Stimulated activated CD4-positive, alpha-beta T cell treated with anti-CD3 and anti-CD28 coated beads, Interleukin-2, amount 100 ng/mL, for 48 hours (primary cell): Measurements from ENCODE around the gene KCNJ6.

Experiments
- DNase-seq, 2 donors: peaks; one replicate each; pipeline ENCODE4 v3.0.0-alpha.2; 2020

Gene KCNJ6

DNA sequence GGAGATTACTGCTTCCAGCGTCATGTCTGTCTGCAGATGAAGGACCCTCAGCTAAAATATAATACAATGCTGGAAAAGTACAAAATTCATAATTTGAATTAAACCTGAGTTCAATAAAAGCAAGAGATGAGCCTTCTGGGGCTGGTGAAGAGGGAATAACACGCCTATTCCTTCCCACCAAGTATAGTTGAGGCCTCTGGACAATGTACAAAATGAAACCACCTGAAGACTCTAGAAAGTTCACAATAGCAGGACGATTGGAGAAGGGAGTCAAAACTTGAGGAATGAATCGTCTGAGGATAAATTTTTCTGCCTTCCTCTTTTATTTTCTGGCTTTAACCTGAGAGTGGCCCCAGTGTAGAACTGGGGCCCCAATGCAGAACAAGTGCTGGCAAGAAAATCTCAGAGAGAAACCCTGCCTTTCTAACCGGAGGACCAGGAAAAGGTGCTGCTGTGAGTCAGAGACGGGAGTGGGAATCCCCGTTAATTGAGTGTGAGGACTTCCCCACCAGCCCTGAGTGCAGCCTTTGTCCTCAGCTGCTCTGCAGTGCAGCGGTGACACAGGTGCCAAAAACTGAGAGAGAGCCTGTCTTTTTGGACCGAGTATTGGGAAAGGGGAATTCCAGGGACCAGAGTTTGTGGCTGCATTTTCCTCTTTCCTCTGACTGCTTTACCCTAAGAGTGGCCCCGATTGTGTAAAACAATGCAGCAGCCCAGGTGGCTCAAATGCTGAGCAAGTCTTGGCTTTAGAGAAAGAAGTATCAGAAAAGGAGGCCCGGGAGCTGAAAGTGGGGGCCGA, 284.7 kb downstream of the KCNJ6 start:
- DNase-seq, result no peak

DNA sequence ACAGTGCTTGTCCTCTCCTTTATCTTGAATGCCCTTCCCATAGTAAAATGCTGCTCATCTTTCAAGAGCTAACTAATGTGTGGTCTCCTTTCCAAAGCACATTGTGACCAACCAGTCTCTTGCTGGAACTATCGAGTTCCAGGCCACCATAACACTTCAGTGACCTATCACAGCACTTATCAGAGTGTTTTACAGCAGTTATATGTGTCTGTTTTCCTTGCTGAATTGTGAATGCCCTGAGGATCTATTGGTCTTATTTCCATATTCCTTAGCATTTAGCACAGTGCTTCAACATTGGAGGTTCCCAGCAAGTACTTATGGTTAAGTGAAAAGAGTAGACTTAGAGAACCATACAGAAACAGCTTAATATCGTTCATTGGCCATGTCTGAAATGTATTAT, 285.4 kb downstream of the KCNJ6 start:
- DNase-seq, result no peak

DNA sequence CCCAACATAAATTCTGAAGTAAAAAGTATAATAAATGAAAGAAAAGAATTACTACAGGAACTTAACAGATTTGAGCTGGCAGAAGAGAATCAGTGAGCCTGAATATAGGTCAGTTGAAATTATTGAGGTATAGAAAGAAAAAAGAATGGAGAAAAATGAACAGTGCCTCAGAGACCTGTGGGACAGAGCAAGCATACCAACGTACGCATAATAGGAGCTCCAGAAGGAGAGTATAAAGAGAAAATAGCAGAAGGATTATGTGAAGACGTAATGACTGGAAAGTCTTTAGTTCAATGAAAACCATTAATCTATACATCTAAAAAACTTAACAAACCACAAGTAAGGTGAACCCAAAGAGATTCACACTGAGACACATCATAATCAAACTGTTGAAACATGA, 287.9 kb downstream of the KCNJ6 start:
- DNase-seq, result no peak

DNA sequence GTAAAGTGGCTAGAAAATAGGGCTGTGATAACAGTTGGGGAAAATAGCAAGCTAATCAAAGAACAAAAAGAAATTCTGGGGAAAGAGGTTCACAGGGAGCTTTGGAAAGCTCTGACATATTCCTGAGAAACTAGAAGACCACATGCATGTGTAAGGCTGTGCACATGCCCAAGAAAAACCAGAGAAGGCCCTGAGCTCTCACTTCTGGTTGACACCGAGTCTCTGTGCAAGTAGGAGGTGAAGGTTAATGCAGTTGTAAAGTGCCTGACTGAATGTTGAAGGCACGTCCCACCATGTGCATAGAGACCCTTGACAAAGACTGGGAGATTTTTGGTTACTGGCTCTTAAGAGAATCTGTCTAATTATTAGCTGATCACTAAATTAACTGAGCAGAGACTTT, 288.7 kb downstream of the KCNJ6 start:
- DNase-seq, result no peak

DNA sequence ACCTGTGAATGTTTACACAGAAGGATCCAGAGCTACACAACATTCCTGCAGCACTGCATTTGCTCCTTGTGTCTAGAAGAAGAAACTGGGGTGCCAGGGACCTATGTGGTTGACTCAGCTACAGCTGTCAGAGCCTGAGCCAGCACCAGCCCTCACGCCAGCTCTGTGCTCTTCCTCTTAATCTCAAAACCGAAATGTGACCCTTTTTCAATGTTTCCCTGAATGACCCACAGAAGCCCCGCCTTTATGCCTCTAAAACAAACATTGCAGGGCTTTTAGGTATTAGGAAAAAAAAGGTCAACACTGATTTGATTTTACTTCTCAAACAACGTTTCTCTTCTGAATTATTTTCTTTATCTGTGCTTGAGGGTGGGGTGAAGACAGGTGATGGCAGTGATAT, 289.2 kb downstream of the KCNJ6 start:
- DNase-seq, result no peak

DNA sequence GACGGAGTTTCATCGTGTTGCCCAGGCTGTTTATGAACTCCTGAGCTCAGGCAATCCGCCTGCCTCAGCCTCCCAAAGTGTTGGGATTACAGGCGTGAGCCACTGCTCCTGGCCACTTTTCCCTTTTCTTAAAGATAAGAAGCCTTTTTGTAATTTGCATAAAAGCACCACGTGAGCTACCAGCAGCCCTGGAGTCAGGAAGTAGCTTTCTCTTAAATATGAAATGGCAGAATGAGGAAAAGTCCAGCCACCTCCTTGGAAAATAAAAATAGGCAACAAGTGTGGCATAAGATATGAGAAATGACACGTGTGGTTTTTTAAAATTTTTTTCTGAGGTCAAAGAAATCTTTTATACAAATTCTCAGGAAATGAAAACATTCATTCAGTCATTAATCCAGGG, 289.9 kb downstream of the KCNJ6 start:
- no peak for DNase-seq

DNA sequence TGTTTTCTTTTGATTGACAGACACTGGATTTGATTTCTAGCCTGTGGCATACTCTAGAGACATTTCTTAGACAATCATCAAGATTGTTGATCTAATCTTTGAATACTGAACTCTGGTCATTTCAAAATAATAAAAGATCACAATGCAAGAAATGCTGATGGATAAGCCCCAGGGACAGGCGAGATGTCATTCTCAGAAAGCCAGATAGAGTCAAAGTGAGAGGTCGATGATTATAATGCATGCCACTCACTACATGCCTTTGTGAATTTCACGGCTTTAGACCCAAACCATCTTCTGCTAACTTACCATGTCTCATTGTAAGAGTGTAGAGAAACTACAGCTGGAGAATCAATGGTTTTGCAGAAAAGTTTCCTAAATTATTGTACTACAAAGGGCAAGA, 292.6 kb downstream of the KCNJ6 start:
- no peak for DNase-seq

DNA sequence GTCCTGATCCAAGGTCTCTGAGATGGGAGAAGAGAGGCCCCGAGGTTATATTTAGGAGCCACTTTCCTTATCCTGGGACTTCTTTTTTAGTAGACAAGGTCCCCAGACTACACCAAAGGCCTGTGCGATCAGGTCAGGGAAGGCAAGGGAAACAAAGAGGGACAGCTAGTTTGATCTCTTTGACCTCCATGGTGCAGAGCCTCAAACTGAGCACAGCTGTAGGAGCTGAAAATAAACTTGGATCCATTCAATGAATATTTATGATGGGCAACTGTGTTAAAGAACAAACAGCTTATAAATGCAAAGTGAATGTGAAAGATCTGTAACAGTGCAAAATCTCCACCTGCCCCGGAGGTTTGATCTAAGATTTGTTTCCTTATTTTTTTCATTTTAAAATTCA, 293.1 kb downstream of the KCNJ6 start:
- no peak for DNase-seq

DNA sequence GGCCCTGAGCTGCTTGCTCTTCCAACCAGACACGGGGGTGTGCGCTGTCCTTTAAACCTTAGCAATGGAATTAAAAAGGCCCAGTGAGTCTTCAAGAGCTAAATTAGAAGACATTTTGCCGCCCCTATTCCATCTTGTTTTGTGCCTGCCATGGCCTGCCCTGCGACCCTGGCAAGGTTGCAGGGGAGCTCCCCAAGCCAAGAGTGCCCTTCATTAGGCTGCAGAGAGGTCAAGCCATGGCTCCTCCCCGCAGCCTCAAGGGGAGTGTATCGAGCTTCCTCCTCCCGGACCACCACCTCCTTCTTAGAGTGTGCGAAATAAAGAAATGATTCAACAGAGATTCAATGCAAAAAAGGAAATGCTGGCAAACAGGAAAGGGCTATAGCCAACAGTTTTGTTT, 293.5 kb downstream of the KCNJ6 start:
- DNase-seq, result no peak

DNA sequence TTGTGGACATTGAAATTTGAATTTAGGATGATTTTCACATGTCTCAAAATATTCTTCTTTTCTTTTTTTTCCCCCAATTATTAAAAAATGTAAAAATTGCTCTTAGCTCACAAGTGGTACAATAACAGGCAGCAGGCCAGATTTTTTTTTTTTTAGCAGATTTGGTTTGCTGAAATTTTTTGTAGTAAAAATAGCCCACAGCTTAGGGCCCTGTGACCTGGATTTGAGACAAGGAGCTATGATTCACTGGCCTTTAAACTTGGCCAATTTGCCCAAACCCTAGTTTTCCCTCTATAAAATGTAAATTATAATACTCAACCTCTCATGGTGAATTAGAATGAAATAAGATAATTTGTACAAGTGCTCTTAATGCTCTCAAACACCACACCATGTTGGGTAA, 295.9 kb downstream of the KCNJ6 start:
- no peak for DNase-seq

DNA sequence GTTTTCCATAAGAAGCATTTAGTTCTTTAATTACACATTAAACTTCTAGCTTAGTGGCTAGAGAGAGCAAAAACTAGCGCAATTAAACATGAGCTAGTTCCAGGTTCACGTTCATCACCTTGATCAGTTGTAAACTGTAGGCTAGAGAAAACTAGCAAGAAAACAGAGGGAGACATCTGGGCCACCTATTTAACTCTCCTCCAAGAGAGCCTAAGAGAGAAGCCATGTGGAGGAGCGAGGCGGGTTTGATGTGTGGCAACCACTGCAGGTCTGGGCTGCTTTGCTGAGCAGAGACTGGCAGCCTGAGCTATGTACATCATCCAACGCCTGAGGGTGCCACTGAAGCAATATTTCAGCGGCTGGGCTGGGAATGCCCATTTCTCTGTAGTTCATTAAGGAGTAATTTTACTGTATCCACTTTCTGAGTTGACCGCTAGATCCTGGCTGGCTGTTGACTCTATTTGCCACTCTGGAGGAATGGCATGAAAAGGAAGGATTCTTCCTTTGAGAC, 296.7 kb downstream of the KCNJ6 start:
- DNase-seq, result no peak

DNA sequence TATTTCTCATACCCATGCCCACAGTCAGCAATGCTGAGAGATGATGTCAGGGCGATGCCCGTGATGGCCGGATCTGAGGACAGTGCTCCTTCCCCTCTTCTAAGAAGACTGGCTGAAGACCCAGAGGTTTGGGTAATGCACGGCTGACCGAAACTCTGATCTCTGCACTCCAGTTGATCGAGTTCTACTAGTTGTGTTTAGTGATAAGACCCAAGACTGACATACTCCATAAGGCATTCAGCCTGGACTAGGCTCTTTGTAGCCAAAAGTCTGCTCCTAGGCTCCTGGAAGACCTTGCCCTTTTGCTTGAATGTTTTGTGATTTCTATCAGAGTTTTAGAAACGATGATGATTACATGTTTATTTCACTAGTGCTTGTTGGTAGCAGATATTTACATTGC, 298.2 kb downstream of the KCNJ6 start:
- DNase-seq, result no peak

DNA sequence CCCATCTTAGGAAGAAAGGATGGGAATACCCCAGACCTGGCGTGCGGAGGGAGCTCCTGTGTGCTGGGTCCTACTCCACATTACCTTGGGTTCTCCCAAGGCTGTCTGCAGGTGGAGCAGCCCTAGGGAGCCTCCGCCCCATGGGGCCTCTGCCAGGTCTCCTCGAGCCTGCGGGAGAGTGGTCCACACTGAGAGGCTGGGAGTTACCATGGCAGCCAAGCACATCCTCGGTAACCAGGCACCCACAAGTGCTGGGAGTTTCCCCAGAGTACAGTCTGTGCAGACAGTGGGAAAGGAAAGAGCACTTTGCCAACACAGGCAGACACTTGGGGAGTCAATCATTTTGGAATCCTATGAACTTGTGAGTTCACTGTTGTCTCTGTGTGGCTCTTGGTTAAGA, 300.3 kb downstream of the KCNJ6 start:
- no peak for DNase-seq

DNA sequence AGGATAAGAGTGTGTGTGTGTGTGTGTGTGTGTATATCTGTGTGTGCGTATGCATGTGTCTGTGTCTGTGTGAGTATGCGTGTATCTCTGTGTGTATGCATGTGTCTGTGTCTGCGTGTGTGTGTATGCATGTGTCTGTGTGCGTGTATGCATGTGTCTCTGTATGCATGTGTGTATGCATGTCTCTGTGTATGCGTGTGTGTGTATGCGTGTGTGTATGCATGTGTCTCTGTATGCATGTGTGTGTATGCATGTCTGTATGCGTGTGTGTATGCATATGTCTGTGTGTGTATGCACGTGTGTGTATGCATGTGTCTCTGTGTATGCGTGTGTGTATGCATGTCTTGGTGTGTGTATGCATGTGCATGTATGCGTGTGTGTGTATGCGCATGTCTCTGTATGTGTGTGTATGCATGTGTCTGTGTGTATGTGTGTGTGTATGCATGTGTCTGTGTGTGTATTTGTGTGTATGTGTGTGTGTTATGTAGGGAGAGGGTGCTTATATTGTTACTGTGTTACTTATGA, 301.8 kb downstream of the KCNJ6 start:
- DNase-seq, result no peak

DNA sequence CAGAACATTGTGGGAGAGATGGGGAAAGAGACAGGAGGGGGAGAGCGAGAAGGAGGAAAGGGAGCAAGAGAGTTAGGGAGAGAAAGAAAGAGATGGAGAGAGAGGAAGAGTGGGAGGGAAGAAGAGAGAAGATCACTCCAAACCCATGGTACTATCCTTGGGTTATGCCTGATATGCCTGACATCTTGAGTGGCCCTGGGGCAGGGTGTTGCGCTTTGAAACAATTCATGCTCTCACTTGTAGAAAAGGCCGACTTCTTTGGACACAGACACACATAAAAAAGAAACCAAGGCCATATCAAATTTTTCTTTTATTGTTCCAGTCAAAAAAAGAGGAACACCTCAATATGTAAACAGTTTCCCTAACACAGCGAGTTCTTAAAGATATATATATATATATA, 309.2 kb downstream of the KCNJ6 start:
- DNase-seq, result no peak

DNA sequence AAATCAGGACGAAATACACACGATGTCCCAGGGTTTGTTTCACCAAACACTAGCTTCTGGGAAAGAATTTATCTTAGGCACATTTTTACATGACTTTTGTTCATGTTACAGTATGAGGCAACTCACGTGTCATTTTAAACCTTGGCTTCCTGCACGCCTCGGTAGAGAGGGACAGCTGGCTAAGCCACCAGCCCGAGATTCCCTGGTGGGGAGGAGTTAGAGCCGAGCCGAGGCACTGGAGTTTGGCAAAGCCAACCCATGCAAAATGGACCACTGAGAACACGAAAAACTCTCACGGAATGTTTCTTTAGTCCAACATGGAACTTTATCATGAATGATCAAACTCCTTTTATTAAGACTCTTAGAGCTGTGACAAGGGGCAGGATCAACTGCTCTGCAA, 309.7 kb downstream of the KCNJ6 start:
- DNase-seq, result no peak

DNA sequence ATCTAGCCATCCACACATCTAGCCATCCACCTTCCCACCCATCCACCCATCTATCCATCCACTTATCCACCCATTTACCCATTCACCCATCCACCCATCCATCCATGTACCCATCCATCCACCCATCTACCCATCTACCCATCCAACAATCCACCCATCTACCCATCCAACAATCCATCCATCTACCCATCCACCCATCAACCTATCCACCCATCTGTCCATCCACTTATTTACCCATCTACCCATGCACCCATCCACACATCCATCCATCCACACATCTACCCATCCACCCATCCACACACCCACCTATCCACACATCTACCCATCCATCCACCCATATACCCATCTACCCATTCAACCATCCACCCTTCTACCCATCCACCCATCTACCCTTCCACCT, 311.3 kb downstream of the KCNJ6 start:
- DNase-seq, result no peak

DNA sequence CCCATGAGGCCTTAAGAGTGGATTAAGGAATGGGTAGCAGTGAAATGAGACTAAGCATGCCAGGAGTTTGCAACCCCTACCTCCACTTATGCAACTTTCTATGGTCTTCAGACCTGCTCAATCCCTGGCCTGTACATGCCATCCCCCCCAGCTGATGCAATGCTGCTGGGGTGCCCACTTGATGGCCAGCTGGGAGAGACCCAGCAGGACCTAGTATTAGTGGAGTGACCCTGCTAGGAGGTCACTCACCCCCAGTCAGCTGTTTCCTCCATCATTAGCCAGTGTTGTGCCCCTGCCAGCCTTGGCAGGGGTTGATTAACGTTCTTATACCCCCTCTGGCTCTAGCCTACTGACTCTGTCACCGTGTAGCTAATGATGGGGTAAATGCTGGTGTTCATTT, 313.1 kb downstream of the KCNJ6 start:
- no peak for DNase-seq

DNA sequence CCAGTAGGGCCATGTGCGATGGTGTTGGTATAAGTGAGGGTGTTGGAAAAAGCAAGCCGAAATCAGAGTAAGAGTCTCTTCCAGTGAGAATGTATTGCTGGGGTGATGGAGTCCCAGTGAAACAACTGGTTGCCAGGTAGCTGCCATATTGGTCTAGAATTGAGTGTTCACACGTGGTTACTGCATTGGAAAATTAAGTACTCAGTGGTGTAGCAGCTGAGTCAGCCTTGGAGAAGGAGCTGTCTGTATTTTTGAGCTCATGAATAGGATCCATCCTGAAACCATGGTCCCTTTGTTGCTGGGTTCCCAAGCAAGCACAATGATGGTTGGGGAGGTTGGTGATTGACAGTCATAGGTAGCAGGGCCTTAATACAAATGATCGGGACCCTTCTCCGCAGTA, 314.3 kb downstream of the KCNJ6 start:
- DNase-seq, result no peak

DNA sequence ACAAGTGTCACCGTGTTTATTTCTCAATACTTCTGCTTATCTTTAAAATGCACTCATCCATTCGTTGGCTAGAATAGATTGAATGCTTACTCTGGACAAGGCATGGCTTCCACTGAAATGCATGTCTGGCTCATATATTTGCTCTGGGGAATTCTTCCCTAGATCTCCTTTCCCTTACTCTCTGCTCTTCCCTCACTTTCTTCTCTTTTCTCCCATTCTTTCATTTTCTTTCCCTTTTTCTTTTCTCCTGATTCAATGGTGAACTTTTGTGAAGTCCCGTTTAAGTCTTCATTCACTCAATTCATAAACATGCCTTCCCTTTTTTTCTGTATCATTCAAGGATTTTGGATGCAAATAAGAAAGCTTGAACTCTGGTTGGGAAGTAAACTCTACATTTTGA, 315.2 kb downstream of the KCNJ6 start:
- DNase-seq, result no peak

DNA sequence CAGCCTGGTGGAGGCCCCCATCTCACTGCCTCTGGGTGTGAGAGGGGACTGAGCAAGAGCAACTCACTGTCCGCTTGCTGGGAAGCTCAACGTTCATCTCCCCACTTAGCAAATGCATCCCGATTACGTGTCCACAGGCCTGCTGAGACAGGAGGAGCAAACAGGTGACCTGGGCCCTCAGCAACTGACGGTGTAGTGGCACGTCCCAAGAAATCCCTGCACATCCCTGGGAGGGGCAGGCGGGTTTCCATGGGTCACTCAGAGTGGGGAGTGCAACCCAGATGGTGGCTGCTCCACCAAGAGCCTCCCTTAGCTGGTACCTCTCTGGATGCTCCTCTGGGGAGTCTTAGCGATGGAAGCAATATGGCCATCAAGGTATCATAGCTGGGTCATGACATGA, 320.3 kb downstream of the KCNJ6 start:
- DNase-seq, result no peak

DNA sequence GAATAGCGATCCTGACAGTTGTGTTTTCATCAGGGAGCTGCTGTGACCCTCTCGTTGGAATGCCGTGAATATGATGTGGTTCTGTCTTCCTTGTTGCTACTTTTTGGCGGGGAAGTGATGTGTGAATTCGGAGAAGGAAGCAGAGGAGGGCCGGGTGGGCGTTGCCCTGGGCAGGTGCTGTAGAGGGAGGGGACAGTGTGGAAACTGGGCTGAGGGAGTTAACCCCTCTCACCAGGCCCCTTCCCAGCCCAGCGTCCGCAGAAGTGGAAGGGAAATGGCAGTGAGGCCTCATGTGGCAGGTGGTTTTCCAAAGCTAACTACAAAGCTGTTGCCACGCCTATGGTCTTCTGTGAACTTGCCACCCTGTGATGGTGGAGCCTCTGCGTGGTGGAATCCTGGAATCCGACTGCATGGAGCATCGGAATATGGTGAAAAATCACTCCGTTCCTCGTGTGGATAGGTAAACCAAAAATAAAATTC, 321.7 kb downstream of the KCNJ6 start:
- DNase-seq, result no peak

DNA sequence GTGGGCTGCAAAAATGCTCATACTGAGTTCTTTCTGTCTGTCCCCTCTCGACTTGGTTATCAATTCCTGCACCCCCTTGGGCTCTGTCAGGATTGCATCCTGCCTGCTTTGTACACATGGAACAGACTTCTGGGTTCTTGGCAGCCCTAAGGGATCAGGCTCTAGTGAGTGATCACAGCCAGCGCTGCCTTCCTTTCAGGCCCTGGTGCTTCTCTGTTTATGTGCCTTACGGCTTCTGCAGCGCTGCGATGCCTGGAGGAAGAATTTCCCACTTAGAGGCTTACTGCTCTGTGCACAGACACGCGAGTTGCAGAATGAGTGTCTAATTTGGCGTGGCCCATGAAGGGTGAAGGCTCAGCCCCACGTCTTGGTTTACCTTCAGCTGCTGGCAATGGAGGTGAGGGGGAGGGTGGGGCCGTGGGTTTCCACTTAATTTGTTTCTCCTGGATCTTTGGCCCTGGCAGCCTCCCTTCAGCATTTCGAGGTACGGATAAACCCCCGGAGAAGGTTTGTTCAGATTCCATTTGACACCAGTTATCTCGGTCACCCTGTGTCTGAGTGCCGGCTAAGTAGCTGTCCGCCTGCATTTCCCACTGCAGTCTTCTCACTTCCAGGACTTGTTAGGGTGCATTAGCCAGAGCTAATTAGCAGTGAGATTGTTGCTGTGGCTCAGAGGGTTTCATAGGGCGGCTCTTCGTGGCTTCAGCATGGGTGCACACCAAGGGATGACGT, 322.4 kb downstream of the KCNJ6 start:
- DNase-seq, result no peak

DNA sequence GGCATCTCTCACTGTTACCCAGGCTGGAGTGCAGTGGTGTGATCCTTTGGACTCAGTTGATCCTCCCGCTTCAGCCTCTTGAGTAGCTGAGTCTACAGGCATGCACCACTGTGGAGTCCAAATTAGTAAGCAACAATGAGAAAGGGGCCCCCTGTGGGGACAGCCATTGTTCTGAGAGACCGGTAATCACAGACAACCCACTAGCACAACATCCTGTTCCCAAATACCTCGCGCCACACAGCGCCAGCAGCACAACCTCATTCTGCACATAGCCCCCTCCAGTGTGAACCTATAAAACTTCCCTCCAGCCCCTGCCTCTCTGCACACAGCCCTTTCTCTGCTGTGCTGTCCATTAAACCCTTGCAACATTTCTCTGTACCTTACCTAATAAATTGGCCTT, 323.2 kb downstream of the KCNJ6 start:
- DNase-seq, result no peak
